PC-9 (cell line): ENCODE measurements around the gene PPARGC1A. TPM values are rescaled to one million over a fixed set of nuclear protein-coding genes. Genes with fewer than 3 reads are reported as not detected.

Experiments used
- BruUV-seq: library from RNA; stranded (reverse); fragments of 400-500 nt; replicated peaks from 2 replicates; lab custom pipeline; 2021; lab: Mats Ljungman, UMichigan
- CTCF ChIA-PET: fragments of 300-600 bp; sonication (Branson Sonifier 250); formaldehyde crosslinking; loops from one replicate; lab custom pipeline; 2022; ENCODE audit warnings: antibody characterized with exemption; lab: Charles Lee
- POLR2A ChIA-PET: fragments of 300-600 bp; sonication (Branson Sonifier 250); formaldehyde crosslinking; loops from one replicate; lab custom pipeline; 2022; ENCODE audit warnings: antibody characterized with exemption; ENCODE audit not compliant: unreplicated experiment; lab: Charles Lee
- DNase-seq, 2 experiments: peaks; one replicate each; pipeline versions ENCODE4 v3.0.0 to v3.0.0-alpha.2; 2015 to 2022; ENCODE audit warnings: mixed read lengths in 1 of 2
- H2AFZ ChIP-seq: fragments of 200-600 bp; sonication (generic); 2 replicates; pipeline ENCODE4 v1.8.1; 2017; ENCODE audit warnings: antibody characterized with exemption
- H3F3A ChIP-seq: fragments of 200-600 bp; sonication (generic); 2 replicates; pipeline ENCODE4 v1.8.1; 2017; ENCODE audit warnings: antibody characterized with exemption, mild to moderate bottlenecking, low read depth; ENCODE audit not compliant: insufficient read depth
- H3K27ac ChIP-seq: fragments of 200-600 bp; sonication (generic); 2 replicates; pipeline ENCODE4 v1.6.1; 2016; ENCODE audit warnings: mixed run types
- H3K27me3 ChIP-seq: fragments of 200-600 bp; sonication (generic); 2 replicates; pipeline ENCODE4 v1.6.1; 2016; ENCODE audit warnings: low read depth, mixed run types; ENCODE audit not compliant: insufficient read depth
- H3K36me3 ChIP-seq: fragments of 200-600 bp; sonication (generic); 2 replicates; pipeline ENCODE4 v1.6.1; 2016; ENCODE audit warnings: low read depth, mixed run types
- H3K4me1 ChIP-seq: fragments of 200-600 bp; sonication (generic); replicated peaks from 2 replicates; pipeline ENCODE4 v1.6.1; 2016; ENCODE audit warnings: mixed run types; ENCODE audit not compliant: insufficient read depth
- H3K4me2 ChIP-seq: fragments of 200-600 bp; sonication (generic); 2 replicates; pipeline ENCODE4 v1.6.1; 2017; ENCODE audit warnings: mixed run types
- H3K4me3 ChIP-seq: fragments of 200-600 bp; sonication (generic); 2 replicates; pipeline ENCODE4 v1.6.1; 2016; ENCODE audit warnings: mixed run types
- H3K79me2 ChIP-seq: fragments of 200-600 bp; sonication (generic); 2 replicates; pipeline ENCODE4 v1.6.1; 2017; ENCODE audit warnings: low read depth, mixed run types
- H3K9me2 ChIP-seq: fragments of 200-600 bp; sonication (generic); 2 replicates; pipeline ENCODE4 v1.8.1; 2017; ENCODE audit warnings: mild to moderate bottlenecking; ENCODE audit not compliant: insufficient read depth
- H3K9me3 ChIP-seq: fragments of 200-600 bp; sonication (generic); 2 replicates; pipeline ENCODE4 v1.8.1; 2016; ENCODE audit warnings: low read depth; ENCODE audit not compliant: insufficient read depth
- H4K20me1 ChIP-seq: fragments of 200-600 bp; sonication (generic); 2 replicates; pipeline ENCODE4 v1.8.1; 2017; ENCODE audit not compliant: insufficient read depth
- CTCF ChIP-seq: fragments of 200-600 bp; sonication (generic); conservative IDR thresholded peaks from 2 replicates; pipeline ENCODE4 v1.6.1; 2017; ENCODE audit warnings: mixed run types, antibody characterized with exemption, mild to moderate bottlenecking, moderate library complexity
- EZH2 ChIP-seq: fragments of 200-600 bp; sonication (generic); IDR thresholded peaks from 2 replicates; pipeline ENCODE4 v1.8.0; 2017; ENCODE audit warnings: antibody characterized with exemption, low read depth
- intact Hi-C: fragments of 100-400 bp; cut with micrococcal nuclease; formaldehyde crosslinking; loops from one replicate; pipeline ENCODE4 v1.10.0; 2022; ENCODE audit not compliant: unreplicated experiment
- total RNA-seq: library from RNA; stranded (reverse); gene quantifications from 2 replicates; pipeline ENCODE4 v1.2.3, GENCODE V29; 2021

The PPARGC1A gene
- total RNA-seq, 1 experiment from 2014 or later, result not detected

- no TSS peak for BruUV-seq
- Histone ChIP-seq H3K4me1 (no peaks in the 10 kb centered on the region), H3F3A (no peaks in the 10 kb centered on the region), H3K27me3 (no peaks in the 10 kb centered on the region), H3K27ac (no peak overlapping the region), H4K20me1 (no peaks in the 10 kb centered on the region), H3K9me3 (no peaks in the 10 kb centered on the region), H3K79me2 (no peaks in the 10 kb centered on the region), H3K4me3 (no peak overlapping the region), H3K36me3 (no peaks in the 10 kb centered on the region), H2AFZ (no peak overlapping the region), H3K4me2 (peak overlapping the region; percentile 16; the same call in 1 of the 2 replicates), H3K9me2 (no peaks in the 10 kb centered on the region)
- ChIA-PET POLR2A (no interaction called here), CTCF (no interaction called here)
- DNase-seq, result no peak
- TF ChIP-seq CTCF (no peak), EZH2 (no peak)
- intact Hi-C loops, result no loop called here
These were observed 1.2 kb downstream of the PPARGC1A start for GRCh38 chr4:23888421-23889319.

- Histone ChIP-seq H3K9me3 (no peaks in the 10 kb centered on the region), H3K4me2 (no peak overlapping the region), H4K20me1 (no peaks in the 10 kb centered on the region), H3K9me2 (no peaks in the 10 kb centered on the region), H3K27ac (no peak overlapping the region), H3K36me3 (no peaks in the 10 kb centered on the region), H3K4me3 (no peak overlapping the region), H2AFZ (no peak overlapping the region), H3F3A (no peaks in the 10 kb centered on the region), H3K79me2 (no peaks in the 10 kb centered on the region), H3K27me3 (no peaks in the 10 kb centered on the region), H3K4me1 (no peaks in the 10 kb centered on the region)
- no peak for TF ChIP-seq EZH2
- no peak for TF ChIP-seq CTCF
- POLR2A ChIA-PET, result no interaction called here
- CTCF ChIA-PET, result no interaction called here
- intact Hi-C loops, result no loop called here
- no TSS peak for BruUV-seq
- DNase-seq, result no peak
These were observed 1.9 kb downstream of the PPARGC1A start for GRCh38 chr4:23887989-23888388.

- no peak for DNase-seq
- no peak overlapping the region for H3K4me3 ChIP-seq
- H3K9me3 ChIP-seq, result no peaks in the 10 kb centered on the region
- H3K27me3 ChIP-seq, result no peaks in the 10 kb centered on the region; the same call in 1 of the 2 replicates
- no peaks in the 10 kb centered on the region for H3F3A ChIP-seq
- no peaks in the 10 kb centered on the region for H3K79me2 ChIP-seq
- H3K27ac ChIP-seq, result no peak overlapping the region
- ChIA-PET CTCF (no interaction called here), POLR2A (no interaction called here)
- no peak for TF ChIP-seq EZH2
- no peak for TF ChIP-seq CTCF
- H2AFZ ChIP-seq, result no peak overlapping the region
- H3K4me2 ChIP-seq, result no peak overlapping the region
- intact Hi-C loops, result no loop called here
- H3K4me1 ChIP-seq, result no peaks in the 10 kb centered on the region
- no peaks in the 10 kb centered on the region for H3K36me3 ChIP-seq
- no peaks in the 10 kb centered on the region for H3K9me2 ChIP-seq
- no peaks in the 10 kb centered on the region for H4K20me1 ChIP-seq
- BruUV-seq, result no TSS peak
These were observed 2.7 kb downstream of the PPARGC1A start for GRCh38 chr4:23887173-23887572.
